ENCODE results near the gene SLC16A13. TPM values are rescaled to one million over a fixed set of nuclear protein-coding genes. Genes with fewer than 3 reads are reported as not detected.

The SLC16A13 gene
- total RNA-seq, 1 experiment from 2014 or later: 7.5 TPM

DNA sequence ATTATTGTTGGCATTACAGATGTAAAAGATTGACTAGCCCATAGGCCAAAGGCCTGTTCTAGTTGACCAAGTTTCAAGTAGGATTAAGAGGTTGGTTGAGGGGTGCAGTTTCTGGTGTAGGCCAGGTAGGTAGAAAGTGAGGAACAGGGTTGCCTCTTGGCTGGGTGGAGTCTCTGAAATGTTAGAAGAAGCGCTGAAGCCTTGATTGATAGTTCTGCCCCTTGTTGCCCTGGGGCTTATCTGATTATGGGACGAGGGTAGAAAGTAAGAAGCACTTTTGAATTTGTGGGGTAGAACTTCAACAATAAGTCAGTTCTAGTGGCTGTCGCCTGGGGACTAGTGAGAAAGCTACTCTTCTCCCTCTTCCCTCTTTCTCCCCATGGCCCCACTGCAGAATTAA is 6.7 kb upstream of the SLC16A13 start:
- H3K36me3 Mint-ChIP-seq (ENCODE audit: insufficient read depth, unreplicated experiment): no peaks in the 10 kb centered on the region
- no peak for DNase-seq (ENCODE audit: unreplicated experiment)
- intact Hi-C loops (cut with micrococcal nuclease): no loop called here
- BruUV-seq (replicated peaks): no TSS peak
- H3K9me3 Mint-ChIP-seq (ENCODE audit: unreplicated experiment): no peaks in the 10 kb centered on the region
- TF ChIP-seq, protein P1, sequence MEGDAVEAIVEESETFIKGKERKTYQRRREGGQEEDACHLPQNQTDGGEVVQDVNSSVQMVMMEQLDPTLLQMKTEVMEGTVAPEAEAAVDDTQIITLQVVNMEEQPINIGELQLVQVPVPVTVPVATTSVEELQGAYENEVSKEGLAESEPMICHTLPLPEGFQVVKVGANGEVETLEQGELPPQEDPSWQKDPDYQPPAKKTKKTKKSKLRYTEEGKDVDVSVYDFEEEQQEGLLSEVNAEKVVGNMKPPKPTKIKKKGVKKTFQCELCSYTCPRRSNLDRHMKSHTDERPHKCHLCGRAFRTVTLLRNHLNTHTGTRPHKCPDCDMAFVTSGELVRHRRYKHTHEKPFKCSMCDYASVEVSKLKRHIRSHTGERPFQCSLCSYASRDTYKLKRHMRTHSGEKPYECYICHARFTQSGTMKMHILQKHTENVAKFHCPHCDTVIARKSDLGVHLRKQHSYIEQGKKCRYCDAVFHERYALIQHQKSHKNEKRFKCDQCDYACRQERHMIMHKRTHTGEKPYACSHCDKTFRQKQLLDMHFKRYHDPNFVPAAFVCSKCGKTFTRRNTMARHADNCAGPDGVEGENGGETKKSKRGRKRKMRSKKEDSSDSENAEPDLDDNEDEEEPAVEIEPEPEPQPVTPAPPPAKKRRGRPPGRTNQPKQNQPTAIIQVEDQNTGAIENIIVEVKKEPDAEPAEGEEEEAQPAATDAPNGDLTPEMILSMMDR (IDR thresholded peaks at IDR 0.05; ENCODE audit: unreplicated experiment): no peak
- H3K27me3 Mint-ChIP-seq (ENCODE audit: insufficient read depth, unreplicated experiment): no peaks in the 10 kb centered on the region
- CTCF ChIA-PET: interaction anchor here (1.0 kb wide), 1 partner anchor 16 kb away, joined by 4 read pairs; no protein-coding TSS in a partner anchor
- peaks cover 10% of the 10 kb centered on the region for H3K4me1 Mint-ChIP-seq (ENCODE audit: insufficient read depth, unreplicated experiment)
- POLR2A ChIA-PET: interaction anchor here (0.5 kb wide), 1 partner anchor 1633 kb away, joined by 3 read pairs; no protein-coding TSS in a partner anchor
- H3K4me3 Mint-ChIP-seq (ENCODE audit: unreplicated experiment): no peak overlapping the region
- H3K27ac Mint-ChIP-seq (ENCODE audit: low read depth, unreplicated experiment): no peak overlapping the region

DNA sequence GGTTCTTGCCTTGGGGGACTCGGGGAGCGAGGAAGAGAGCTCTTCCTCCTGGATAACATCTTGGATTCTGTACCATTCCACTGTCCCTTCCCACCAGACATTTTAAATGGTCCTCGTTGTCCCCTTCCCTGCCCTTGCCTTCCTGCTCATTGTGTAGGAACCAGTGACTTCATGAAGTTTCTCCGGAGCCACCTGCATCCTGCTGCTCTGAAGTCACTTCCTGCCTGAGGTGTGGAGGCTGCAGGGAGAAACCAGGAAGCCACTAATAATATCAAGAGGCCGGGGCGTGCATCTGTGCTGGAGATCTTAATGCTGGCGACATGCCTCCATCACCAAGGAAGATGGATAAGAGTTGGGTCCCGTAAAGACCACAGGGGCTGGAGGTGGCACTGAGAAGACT is 6.2 kb upstream of the SLC16A13 start:
- H3K9me3 Mint-ChIP-seq (ENCODE audit: unreplicated experiment): no peaks in the 10 kb centered on the region

DNA sequence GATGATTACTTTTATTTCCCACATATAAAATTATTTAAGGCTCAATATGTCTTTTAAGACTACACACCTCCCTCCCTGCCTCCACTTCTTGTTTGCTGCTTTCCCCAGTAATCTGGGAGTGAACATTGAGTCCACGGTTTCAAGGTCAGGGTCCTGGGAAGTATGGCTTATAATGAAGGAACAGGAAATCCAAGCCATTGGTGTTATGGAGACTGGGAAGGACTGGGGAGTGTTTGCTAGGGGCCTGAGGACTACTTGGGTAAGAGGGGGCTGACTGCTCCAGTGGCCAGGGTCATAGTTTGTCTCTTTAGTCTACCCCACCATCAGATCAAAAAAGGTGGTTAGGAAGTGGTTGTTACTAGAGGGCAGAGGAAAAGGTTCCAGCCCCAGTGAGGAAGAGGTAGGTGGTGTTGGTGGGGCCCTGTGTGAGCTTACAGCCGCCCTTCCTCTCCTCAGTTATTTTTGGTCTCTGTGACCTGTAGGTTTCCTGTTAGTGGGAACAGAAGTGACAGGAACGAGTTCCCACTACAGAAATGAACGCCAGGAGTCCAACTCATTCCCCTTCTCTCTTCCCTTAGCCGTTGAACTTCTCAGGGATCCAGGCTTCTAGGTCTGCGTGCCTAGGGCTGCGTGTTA is 742 bp upstream of the SLC16A13 start:
- no peak for DNase-seq (ENCODE audit: unreplicated experiment)
- CTCF ChIA-PET: interaction anchor here (1.0 to 1.2 kb wide), 2 partner anchors 11 to 13 kb away, joined by 3 to 7 read pairs; no protein-coding TSS in a partner anchor
- peak overlapping the region; percentile 92 for H3K4me3 Mint-ChIP-seq (ENCODE audit: unreplicated experiment)
- no peaks in the 10 kb centered on the region for H3K9me3 Mint-ChIP-seq (ENCODE audit: unreplicated experiment)
- peaks cover 10% of the 10 kb centered on the region for H3K36me3 Mint-ChIP-seq (ENCODE audit: insufficient read depth, unreplicated experiment)
- POLR2A ChIA-PET: interaction anchor here (0.7 to 2.0 kb wide), 21 partner anchors 10 to 549 kb away, joined by 3 to 21 read pairs (median 4); partner anchors contain the start of genes ACADVL, DLG4, DVL2 and MPDU1
- H3K27me3 Mint-ChIP-seq (ENCODE audit: insufficient read depth, unreplicated experiment): no peaks in the 10 kb centered on the region
- BruUV-seq (replicated peaks): TSS peak; percentile 89
- H3K27ac Mint-ChIP-seq (ENCODE audit: low read depth, unreplicated experiment): peak overlapping the region; percentile 92
- intact Hi-C loops (cut with micrococcal nuclease): no loop called here
- TF ChIP-seq, protein P1 (IDR thresholded peaks at IDR 0.05; ENCODE audit: unreplicated experiment): no peak
- peaks cover 21% of the 10 kb centered on the region for H3K4me1 Mint-ChIP-seq (ENCODE audit: insufficient read depth, unreplicated experiment)

More for the DNA sequence above, 6.2 kb upstream of the SLC16A13 start:
- Mint-ChIP-seq H3K36me3 (ENCODE audit: insufficient read depth, unreplicated experiment) (no peaks in the 10 kb centered on the region), H3K4me1 (ENCODE audit: insufficient read depth, unreplicated experiment) (peaks cover 10% of the 10 kb centered on the region), H3K27ac (ENCODE audit: low read depth, unreplicated experiment) (no peak overlapping the region), H3K4me3 (ENCODE audit: unreplicated experiment) (no peak overlapping the region), H3K27me3 (ENCODE audit: insufficient read depth, unreplicated experiment) (no peaks in the 10 kb centered on the region)
- no peak for DNase-seq (ENCODE audit: unreplicated experiment)
- intact Hi-C loops (cut with micrococcal nuclease): no loop called here
- BruUV-seq (replicated peaks): no TSS peak
- TF ChIP-seq, protein P1 (IDR thresholded peaks at IDR 0.05; ENCODE audit: unreplicated experiment): no peak
- POLR2A ChIA-PET: interaction anchor here (0.5 kb wide), 1 partner anchor 1634 kb away, joined by 3 read pairs; no protein-coding TSS in a partner anchor
- CTCF ChIA-PET: interaction anchor here (1.0 kb wide), 1 partner anchor 16 kb away, joined by 4 read pairs; no protein-coding TSS in a partner anchor

DNA sequence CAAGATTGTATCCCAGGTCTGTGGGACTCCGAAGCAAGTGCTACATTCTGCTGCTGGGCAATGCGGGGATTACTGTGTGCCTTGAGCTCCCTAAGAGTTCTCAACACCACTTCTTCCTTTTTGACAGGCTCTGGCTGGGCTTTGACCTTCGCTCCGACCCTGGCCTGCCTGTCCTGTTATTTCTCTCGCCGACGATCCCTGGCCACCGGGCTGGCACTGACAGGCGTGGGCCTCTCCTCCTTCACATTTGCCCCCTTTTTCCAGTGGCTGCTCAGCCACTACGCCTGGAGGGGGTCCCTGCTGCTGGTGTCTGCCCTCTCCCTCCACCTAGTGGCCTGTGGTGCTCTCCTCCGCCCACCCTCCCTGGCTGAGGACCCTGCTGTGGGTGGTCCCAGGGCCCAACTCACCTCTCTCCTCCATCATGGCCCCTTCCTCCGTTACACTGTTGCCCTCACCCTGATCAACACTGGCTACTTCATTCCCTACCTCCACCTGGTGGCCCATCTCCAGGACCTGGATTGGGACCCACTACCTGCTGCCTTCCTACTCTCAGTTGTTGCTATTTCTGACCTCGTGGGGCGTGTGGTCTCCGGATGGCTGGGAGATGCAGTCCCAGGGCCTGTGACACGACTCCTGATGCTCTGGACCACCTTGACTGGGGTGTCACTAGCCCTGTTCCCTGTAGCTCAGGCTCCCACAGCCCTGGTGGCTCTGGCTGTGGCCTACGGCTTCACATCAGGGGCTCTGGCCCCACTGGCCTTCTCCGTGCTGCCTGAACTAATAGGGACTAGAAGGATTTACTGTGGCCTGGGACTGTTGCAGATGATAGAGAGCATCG is 2.4 kb downstream of the SLC16A13 start:
- Mint-ChIP-seq H3K27me3 (ENCODE audit: insufficient read depth, unreplicated experiment) (no peaks in the 10 kb centered on the region), H3K9me3 (ENCODE audit: unreplicated experiment) (no peaks in the 10 kb centered on the region), H3K4me1 (ENCODE audit: insufficient read depth, unreplicated experiment) (peaks cover 16% of the 10 kb centered on the region), H3K4me3 (ENCODE audit: unreplicated experiment) (no peak overlapping the region), H3K27ac (ENCODE audit: low read depth, unreplicated experiment) (no peak overlapping the region), H3K36me3 (ENCODE audit: insufficient read depth, unreplicated experiment) (peaks cover 10% of the 10 kb centered on the region)
- intact Hi-C loops (cut with micrococcal nuclease): no loop called here
- no peak for DNase-seq (ENCODE audit: unreplicated experiment)
- BruUV-seq (replicated peaks): no TSS peak
- TF ChIP-seq, protein P1 (IDR thresholded peaks at IDR 0.05; ENCODE audit: unreplicated experiment): no peak
- CTCF ChIA-PET: interaction anchor here (1.2 to 1.9 kb wide), 3 partner anchors 8 to 102 kb away, joined by 3 to 12 read pairs (median 5); no protein-coding TSS in a partner anchor
- POLR2A ChIA-PET: interaction anchor here (1.8 to 1.9 kb wide), 2 partner anchors 7 to 26 kb away, joined by 10 read pairs; partner anchors contain the start of gene RNASEK
